ENCODE results near the gene PUM1. TPM values are rescaled to one million over a fixed set of nuclear protein-coding genes. Genes with fewer than 3 reads are reported as not detected.

PUM1 gene
- total RNA-seq, 2 donors from 2014 or later, result 207 to 210 TPM

- no peak overlapping the region for H3K9ac ChIP-seq (ENCODE audit: extremely low read depth, low read length, poor library complexity, severe bottlenecking)
Observed at GRCh38 chr1:30905916-30906620, 159.4 kb downstream of the PUM1 start.

GRCh38 chr1:30905403-30905802 lies 160.1 kb downstream of the PUM1 start:
- Mint-ChIP-seq H3K27me3 (ENCODE audit: insufficient read depth) (peaks cover 8% of the 10 kb centered on the region), H3K36me3 (ENCODE audit: low read depth) (peaks cover 2% of the 10 kb centered on the region), H3K27ac (no peak overlapping the region), H3K9me3 (no peaks in the 10 kb centered on the region), H3K4me1 (peaks cover 54% of the 10 kb centered on the region), H3K4me3 (no peak overlapping the region)
- no peaks in the 10 kb centered on the region for H3K9me3 ChIP-seq (ENCODE audit: control insufficient read depth, low read length)
- TF ChIP-seq CTCF (conservative IDR thresholded peaks at IDR 0.05), result no peak
- H3K9ac ChIP-seq (ENCODE audit: extremely low read depth, low read length, poor library complexity, severe bottlenecking), result no peak overlapping the region
- no peak for DNase-seq
- H3K27ac ChIP-seq (ENCODE audit: low read depth, low read length), result no peak overlapping the region
- no peaks in the 10 kb centered on the region for H3K27me3 ChIP-seq (ENCODE audit: control insufficient read depth, insufficient read depth, low read length, poor library complexity, severe bottlenecking)
- 94 to 100% methylated on average over 1 of the region's 1 CpG for WGBS, 2 experiments (ENCODE audit: insufficient coverage in 1 of 2, insufficient read length in 1 of 2)
- peaks cover 14% of the 10 kb centered on the region for H3K4me1 ChIP-seq (ENCODE audit: control insufficient read depth, insufficient read depth, low read length)
- no peaks in the 10 kb centered on the region for H3K36me3 ChIP-seq (ENCODE audit: control insufficient read depth, insufficient read depth, low read length)
- no peak overlapping the region for H3K4me3 ChIP-seq (ENCODE audit: low read length)

More at GRCh38 chr1:30905916-30906620, 159.4 kb downstream of the PUM1 start:
- DNase-seq, result peak; percentile 42
- no peak overlapping the region for H3K27ac Mint-ChIP-seq
- no peak for TF ChIP-seq CTCF (conservative IDR thresholded peaks at IDR 0.05)
- H3K4me1 Mint-ChIP-seq, result peaks cover 60% of the 10 kb centered on the region
- peaks cover 2% of the 10 kb centered on the region for H3K36me3 Mint-ChIP-seq (ENCODE audit: low read depth)
- 81 to 84% methylated on average over 3 to 9 of the region's 9 CpGs for WGBS, 2 experiments (ENCODE audit: insufficient coverage in 1 of 2, insufficient read length in 1 of 2)
- Histone ChIP-seq H3K4me1 (ENCODE audit: control insufficient read depth, insufficient read depth, low read length) (peaks cover 15% of the 10 kb centered on the region), H3K36me3 (ENCODE audit: control insufficient read depth, insufficient read depth, low read length) (no peaks in the 10 kb centered on the region), H3K9me3 (ENCODE audit: control insufficient read depth, low read length) (no peaks in the 10 kb centered on the region), H3K27me3 (ENCODE audit: control insufficient read depth, insufficient read depth, low read length, poor library complexity, severe bottlenecking) (no peaks in the 10 kb centered on the region), H3K27ac (ENCODE audit: low read depth, low read length) (no peak overlapping the region), H3K4me3 (ENCODE audit: low read length) (no peak overlapping the region)
- H3K4me3 Mint-ChIP-seq, result peak overlapping the region; percentile 88
- H3K27me3 Mint-ChIP-seq (ENCODE audit: insufficient read depth), result peaks cover 12% of the 10 kb centered on the region
- no peaks in the 10 kb centered on the region for H3K9me3 Mint-ChIP-seq

- H3K4me1 Mint-ChIP-seq, result peaks cover 51% of the 10 kb centered on the region
Observed at GRCh38 chr1:30904962-30905335, 160.6 kb downstream of the PUM1 start.

More at GRCh38 chr1:30904962-30905335, 160.6 kb downstream of the PUM1 start:
- H3K27ac Mint-ChIP-seq, result no peak overlapping the region
- DNase-seq, result no peak
- Histone ChIP-seq H3K9me3 (ENCODE audit: control insufficient read depth, low read length) (no peaks in the 10 kb centered on the region), H3K4me1 (ENCODE audit: control insufficient read depth, insufficient read depth, low read length) (peaks cover 14% of the 10 kb centered on the region), H3K36me3 (ENCODE audit: control insufficient read depth, insufficient read depth, low read length) (no peaks in the 10 kb centered on the region), H3K27me3 (ENCODE audit: control insufficient read depth, insufficient read depth, low read length, poor library complexity, severe bottlenecking) (no peaks in the 10 kb centered on the region), H3K4me3 (ENCODE audit: low read length) (no peak overlapping the region), H3K9ac (ENCODE audit: extremely low read depth, low read length, poor library complexity, severe bottlenecking) (no peak overlapping the region), H3K27ac (ENCODE audit: low read depth, low read length) (no peak overlapping the region)
- WGBS, 2 experiments (ENCODE audit: insufficient coverage in 1 of 2, insufficient read length in 1 of 2), result no CpG with 5 or more reads among the region's 1 CpG
- no peaks in the 10 kb centered on the region for H3K9me3 Mint-ChIP-seq
- no peak for TF ChIP-seq CTCF (conservative IDR thresholded peaks at IDR 0.05)
- H3K36me3 Mint-ChIP-seq (ENCODE audit: low read depth), result peaks cover 2% of the 10 kb centered on the region
- peaks cover 7% of the 10 kb centered on the region for H3K27me3 Mint-ChIP-seq (ENCODE audit: insufficient read depth)
- no peak overlapping the region for H3K4me3 Mint-ChIP-seq
